Measurements from ENCODE around the gene SFXN3.

- peak in 2 of 6 experiments; percentile 7 to 11 for TF ChIP-seq CTCF (IDR thresholded peaks at IDR 0.05)
- peak in 1 of 2 donors; percentile 14 for TF ChIP-seq POLR2AphosphoS5 (IDR thresholded peaks at IDR 0.05)
Observed at GRCh38 chr10:100996678-100997359, 34.2 kb upstream of the SFXN3 start.

Data from upper lobe of left lung (tissue), 4 donors.